Stimulated activated CD4-positive, alpha-beta T cell treated with anti-CD3 and anti-CD28 coated beads, Interleukin-4, amount 100 ng/mL, for 4 hours (primary cell): ENCODE results near the gene GDNF.
"Not testable (repeated sequence)": the region's sequence is repeated elsewhere in the genome, so short reads cannot be mapped to it uniquely, and the experiment has no call there.

Experiments used
- DNase-seq, 2 experiments: peaks; one replicate each; pipeline ENCODE4 v3.0.0-alpha.2; 2020

Gene GDNF

DNA sequence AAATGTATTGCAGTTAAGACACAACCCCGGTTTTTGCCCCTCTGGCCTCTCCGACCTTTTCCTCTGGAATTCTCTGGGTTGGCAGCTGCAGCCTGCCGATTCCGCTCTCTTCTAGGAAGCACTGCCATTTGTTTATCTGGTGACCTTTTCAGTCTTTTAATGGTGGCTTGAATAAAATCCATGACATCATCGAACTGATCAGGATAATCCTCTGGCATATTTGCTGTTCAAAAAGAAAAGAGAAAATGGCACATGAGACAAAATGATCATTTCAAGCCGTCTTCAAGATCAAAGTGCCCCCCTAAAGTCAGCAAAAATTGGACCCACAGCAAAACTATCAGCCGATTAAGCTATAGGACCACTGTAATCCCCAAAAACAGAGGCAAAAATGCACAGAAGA is 23.9 kb downstream of the GDNF start:
- no peak for DNase-seq

DNA sequence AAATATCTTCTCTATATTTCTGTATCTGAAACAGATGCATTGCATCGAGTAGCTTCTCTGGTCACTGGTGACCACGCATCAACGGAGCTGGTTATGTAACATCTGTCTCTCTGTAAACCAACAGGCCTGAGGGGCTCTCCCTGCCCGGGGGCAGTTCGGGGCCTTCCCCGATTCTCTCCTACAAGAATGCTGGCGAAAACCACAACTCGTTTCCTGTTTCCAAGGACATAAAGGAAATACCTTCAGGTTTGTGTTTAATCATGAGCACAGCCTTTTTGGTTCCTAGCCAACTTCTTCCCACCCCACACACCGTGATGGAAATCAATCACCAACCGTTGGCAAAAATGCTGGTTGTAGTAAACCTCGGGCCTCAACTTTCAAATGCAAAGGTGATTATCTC is 25.1 kb downstream of the GDNF start:
- no peak for DNase-seq

DNA sequence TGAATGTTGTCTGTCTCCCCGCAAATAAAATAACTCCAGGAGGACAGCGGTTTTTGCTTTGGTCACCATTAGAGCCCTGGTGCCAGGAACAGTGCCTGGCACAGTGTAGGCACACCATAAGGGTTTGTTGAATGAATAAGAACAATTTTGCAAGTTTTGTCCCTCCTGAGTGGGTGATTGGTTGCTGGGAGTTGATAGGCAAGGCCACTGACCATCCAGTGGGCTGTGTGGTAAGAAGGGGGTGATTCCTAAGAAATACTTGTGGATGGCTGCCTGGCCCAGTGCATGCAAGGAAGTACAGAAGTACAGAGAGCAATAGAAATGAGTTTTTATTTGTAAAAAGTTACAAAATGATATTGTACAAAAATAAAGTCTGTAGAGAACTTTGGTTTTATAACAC is 27.5 kb downstream of the GDNF start:
- no peak for DNase-seq

DNA sequence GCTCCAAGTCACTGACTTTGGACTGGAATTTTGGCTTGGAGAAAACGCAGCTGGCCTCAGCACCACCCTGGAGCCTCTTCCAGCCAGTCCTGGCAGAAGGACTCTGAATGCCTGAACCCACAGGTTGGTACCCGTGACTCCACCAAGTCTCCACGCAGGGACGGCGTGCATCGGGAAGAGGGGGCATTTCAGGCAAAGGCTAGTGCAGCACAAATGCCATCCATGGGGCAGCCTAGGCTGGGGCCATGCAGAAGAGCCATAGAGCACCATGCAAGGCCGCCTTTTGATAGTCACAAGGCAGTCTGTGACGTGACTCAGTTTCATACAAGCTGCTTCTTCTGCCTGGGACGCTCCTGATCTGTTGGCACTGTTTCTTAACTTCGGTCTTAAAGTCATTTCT is 28.0 kb downstream of the GDNF start:
- no peak for DNase-seq

DNA sequence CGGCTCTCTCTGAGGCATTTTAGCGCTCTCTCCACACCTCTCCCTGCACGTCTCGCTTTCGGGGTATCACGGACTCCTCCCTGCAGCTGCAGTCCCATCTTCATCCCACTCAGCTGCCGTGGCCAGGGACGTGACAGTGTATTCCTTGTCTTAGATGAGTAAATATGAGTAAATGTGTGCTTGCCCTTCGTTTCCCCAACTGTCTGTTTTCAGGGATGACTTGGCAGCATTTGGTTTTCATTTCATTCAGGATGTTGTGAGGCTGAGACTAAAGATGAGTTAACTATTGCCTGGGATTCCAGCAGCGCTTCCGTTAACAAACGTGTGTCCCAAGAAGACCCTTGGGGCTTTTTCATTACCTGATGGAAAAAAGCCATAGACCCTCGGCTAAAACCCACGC is 29.5 kb downstream of the GDNF start:
- DNase-seq: no peak

DNA sequence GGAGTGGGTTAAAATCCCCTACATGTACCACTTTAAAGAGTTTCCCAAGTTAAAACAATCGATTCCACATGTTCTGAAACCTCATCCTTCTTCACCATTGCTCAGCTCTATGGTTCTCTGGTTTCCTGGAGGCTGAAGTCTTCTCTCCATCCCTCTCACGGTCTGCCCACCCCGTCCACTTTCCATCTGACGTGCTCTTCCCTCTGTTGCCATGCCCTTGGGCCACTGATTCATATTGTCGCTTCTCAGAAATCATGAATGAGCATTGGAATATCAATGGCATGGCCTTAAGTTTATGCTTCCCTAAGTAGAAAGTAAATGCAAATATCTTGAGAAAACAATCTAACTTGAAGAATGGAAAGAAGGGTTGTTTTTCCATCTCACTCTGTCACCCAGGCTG is 30.9 kb downstream of the GDNF start:
- DNase-seq: no peak

DNA sequence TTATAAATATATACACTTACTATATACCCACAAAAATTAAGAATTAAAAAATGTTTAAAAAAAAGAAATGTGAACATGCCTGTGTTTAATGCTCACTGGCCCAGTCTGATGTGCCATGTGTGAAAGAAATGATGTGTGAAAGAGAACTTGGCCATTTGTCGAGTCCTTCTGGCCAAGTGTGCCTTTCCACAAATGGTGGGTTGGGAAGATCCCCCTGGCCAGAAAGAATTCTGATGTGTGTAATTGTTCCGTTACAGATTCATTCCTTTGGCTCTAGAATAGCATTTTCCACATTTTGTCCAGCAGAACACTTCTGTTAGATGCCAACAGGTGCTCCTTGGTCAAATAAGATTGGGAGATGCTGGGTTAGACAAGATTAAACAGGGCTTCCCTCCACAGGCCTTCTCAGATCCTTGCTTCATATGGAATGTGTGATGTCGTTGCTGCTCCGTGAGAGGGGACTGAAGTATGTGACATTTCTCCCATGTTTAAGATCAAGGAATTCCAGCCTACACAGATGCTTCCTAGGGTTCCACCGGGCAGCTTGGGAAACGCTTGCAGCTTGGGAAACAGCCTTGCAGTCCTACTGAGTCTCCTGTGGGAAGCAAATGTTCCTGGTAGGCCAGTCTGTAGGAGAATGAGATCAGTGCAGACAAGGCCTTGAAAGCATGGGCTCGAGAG is 32.1 kb downstream of the GDNF start:
- DNase-seq: no peak

DNA sequence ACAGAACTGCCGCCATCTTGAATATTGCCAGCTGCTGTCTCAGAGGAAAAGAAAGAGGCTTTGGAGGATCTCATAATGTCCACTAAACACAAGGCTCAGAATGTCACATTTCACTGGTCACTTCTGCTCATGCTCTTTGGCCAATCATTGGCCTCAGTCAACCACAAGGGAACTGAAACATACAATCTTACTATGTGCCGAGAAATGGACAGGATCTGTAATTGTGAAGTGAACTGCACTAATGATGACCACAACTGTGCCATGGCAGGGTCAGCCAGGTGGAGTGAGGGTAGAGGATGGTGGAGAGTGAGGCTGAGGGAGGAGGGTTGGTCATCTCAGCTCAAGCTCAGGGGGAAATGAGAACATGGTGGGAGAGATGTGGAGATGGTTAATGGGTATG is 32.8 kb downstream of the GDNF start:
- DNase-seq: no peak

DNA sequence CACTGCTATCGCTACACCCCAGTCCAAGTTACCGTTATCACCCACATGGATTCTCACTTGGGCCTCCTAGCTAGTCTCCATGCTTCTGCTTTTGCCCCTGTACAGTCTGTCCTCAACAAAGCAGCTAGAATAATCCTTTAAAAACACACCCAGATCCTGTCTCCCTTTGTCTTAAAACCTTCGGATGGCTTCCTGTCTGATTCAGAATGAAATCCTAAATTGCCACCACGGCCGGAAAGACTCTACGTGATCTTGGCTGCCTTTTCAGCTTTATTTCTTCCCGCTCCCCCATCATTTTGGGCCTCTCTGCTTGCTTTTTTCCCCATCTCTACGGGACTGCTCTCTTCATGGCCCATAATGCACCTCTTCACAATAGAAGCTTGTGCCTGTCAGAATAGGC is 33.4 kb downstream of the GDNF start:
- DNase-seq: no peak

DNA sequence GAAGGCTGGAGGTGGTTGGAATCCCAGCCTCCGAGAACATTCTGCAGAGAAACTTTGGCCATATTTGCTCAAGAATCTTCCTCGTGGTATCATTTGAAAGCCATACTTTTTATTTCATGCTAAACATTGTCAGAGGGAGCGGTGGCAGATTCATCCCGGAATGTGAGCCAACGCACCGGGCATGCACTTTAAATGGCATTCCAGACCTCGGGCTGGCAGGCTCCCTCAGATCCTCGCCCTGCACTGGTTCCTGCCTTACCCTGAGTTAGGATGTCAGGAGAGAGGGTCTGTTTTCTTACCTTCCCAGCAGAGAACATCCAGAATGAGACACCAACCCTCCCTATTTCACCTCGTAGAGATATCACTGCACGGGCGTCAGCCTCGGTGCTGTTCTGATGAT is 33.8 kb downstream of the GDNF start:
- DNase-seq: no peak

DNA sequence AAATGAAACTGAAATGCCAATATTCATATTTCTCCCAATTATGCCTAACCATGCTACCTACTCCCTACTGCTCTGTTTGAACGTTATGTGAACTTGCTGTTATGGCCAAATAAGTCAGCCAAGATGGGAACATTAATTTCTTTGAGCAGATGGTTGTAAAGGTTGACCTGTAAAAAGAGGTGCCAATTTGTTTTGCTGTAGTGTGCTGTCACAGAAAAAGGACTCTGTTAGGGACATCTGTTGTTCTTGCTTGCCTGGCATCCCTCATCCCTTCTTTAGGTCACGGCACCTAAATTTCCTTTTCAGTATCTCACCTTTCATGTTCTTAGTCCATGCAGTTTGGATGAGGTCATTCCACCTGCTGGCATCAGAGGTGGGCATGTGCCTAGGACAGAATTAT is 35.4 kb downstream of the GDNF start:
- DNase-seq: no peak

DNA sequence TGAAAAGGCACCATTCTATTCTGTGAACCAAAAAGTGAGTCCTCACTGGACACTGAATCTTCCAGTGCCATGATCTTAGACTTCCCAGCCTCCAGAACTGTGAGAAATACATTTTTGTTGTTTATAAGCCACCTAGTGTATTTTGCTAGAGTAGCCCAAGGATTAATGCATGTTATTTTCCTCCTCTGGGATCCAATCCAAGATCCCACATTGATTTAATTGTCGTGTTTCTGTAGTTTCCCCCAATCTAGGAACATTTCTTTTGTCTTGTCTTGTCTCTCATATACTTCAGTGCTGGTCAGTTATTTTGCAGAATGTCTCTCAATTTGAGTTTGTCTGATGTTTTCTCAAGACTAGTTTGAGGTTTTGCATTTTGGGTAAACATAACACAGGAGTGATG is 36.4 kb downstream of the GDNF start:
- no peak for DNase-seq

DNA sequence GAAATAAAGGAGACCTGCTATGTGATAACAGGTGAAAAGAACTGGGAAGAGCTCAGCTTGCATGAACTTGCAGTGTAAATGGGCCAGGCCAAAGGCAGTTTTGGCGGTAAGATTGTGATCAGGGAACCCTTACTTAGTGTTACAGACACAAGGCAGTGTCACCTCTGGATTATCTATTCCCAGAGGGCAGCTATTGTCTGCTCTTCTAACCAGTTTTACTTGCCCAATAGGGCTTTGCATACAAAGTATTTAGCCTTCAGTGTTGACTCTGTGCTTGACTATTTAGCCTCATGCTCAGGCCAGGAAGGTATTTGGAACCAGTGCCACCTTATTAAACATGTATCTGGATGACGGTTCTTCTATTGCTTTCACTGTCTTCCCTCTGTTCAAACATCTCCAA is 38.3 kb downstream of the GDNF start:
- no peak for DNase-seq

DNA sequence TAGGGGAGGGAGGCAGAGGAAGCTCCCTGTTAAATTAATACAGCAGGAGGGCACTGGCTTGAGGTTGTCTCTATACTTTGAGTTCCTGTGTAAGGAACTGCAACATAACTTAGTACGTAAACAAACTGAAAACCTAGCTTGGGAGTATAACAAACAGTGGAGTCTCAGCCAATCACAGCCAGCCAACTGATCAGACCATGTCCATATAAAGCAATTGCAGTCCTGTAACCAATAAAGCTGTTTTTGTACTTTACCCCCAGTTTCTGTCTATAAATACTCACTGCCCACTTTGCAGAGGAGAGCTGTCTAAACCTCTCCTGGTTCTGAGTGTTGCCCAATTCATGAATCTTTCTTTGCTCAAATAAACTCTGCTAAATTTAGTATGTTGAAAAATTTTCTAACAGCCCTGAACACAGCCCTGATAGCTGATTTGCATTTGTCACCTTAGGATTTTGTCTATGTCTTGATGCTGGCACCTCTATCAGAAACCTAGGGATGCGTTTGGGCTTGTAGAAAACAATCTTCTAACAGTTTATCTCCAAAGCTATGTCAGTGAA is 39.9 kb downstream of the GDNF start:
- DNase-seq: no peak

DNA sequence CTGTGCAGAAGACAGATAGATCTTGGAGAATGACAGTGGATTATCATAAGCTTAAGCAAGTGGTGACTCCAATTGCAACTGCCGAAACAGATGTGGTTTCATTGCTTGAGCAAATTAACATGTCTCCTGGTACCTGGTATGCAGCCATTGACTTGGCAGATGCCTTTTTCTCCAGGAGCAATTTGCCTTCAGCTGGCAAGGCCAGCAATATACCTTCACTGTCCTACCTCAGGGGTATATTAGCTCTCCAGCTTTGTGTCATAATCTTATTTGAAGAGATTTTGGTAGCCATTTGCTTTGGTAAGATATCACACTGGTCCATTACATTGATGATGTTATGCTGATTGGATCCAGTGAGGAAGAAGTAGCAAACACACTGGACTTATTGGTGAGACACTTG is 43.4 kb downstream of the GDNF start:
- not testable (repeated sequence) for DNase-seq

DNA sequence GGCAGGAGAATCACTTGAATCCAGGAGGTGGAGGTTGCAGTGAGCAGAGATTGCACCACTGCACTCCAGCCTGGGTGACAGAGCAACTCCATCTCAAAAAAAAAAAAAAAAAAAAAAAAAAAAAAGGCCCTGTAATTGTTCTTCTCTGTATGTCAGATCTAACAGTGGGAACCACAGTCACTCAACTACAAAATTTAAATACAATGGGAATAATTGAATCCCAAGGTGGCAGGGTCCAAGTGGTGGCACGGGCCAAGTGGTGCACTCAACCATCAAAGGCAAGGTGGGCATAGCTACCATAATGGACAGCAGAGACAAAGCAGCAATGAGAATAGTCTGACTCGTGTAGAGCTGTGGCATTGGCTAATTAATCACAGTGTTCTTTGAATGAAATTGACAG is 44.5 kb downstream of the GDNF start:
- not testable (repeated sequence) for DNase-seq

DNA sequence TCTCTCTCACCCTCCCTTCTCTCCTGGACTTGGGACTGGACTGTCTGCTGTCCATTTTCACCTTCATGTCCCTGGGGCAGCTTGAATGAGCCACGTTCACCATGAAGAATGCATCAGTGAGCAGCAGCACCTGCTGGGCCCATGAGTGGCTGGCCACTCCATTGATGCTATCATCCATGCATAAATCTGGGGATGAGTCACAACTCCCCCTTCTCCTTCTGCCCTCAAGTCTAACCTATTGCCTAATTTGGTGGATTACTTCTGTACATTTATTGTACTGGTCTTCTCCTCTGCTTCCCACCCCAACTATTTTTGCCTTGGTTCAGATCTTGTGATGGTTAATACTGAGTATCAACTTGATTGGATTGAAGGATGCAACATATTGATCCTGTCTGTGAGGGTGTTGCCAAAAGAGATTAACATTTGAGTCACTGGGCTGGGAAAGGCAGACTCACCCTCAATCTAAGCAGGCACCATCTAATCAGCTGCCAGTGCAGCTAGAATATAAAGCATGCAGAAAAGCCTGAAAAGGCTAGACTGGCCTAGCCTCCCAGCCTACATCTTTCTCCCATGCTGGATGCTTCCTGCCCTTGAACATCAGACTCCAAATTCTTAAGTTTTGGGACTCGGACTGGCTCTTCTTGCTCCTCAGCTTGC is 46.7 kb downstream of the GDNF start:
- DNase-seq: no peak

DNA sequence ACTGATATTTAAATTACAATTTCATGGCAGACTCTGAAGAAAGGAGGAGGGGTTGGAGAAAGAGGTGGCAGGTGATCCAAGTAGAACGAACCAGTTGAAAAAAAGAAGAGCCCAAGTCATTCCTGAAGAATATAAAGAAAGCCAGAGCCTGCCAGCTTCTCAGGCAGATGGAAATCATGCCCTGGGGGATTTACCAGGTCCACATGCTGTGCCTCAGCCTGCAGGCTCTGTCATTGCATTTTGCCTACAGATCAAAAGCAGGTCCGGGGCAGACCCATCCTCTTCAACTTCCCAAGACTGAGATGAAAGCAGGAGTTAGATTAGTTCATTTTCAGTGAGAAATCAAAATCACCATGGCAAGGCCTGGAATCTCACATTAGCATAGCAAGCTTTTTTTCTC is 48.5 kb downstream of the GDNF start:
- DNase-seq: no peak

DNA sequence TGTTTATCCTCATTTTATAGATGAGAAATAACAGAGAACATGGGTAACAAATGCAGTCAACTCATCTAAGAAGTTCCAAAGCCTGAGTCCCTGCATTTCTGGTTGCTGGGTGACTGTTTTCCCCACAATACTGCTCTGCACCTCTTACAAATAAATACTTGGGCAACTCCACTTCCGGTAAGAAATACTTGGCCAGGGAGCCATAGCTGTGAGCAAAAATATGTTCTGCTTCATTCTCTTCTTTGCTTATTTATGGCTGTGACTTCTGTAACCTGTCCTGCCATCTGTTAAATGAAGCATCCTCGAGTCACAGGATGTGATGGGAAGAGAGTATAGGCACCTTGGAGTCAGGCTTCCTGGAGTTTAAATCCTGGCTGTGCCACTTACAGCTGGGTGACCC is 49.9 kb downstream of the GDNF start:
- DNase-seq: no peak

DNA sequence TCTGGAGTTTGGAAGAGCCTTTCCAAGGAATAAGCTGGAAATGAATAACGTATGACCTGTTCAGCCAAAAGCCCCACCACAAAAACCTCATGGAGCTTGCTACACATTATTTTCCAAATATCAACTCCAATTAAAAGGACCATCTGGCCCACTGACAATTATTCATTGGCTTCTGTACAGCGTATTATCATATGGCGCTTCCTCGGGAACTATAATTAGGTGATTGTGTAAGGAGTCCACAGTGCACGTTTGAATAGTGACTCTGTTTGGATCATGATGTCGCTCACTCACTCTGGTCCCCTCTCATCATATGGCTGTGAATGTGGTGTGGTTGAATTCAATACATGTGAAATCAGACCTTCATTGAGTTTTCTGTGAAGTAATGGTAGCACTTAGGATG is 52.1 kb downstream of the GDNF start:
- DNase-seq: no peak

DNA sequence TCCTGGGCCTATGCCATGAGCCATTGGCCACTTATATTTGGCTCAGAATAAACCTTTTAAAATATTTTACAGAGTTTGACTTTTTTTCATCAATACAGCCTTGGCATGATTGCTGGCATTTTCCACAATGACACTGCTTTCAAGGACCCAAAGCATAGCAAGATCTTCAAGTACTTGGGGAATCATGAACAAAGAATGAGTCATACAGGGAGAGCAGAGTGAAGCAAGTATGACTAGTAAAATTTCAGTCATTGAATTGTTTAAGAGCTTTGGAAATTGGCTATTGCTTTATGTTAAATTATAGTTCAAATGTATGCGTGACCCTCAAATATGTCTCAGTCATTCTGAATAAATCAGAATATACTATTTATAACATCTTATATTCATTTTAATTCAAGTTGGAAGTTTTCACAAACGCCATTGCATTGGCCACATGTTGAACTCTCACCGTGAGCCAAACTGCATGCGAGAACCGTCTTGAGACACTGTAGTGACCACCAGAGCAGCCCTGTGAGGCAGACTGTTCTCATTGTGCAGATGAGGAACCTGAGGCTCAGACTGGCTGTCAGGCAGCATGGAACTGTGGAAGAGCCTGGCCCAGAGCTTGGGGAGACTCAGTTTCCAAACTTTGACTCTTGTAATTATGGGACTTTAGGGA is 52.9 kb downstream of the GDNF start:
- DNase-seq: no peak

DNA sequence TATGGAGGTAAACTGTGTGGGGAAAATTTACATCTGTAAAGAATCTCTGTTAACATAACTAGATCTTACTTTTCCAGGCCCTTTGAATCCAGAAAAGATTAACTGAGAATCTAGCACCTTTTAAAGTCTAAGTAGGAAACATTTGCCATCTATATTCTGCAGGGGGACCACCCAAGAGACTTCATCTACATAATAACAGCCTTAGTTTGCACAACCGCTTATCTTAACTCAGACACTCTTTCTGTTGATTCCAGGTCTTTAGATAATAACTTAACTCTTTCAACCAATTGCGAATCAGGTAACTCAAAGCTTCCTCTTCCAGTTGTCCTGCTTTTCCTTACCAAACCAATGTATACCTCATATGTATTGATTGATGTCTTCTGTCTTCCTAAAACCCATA is 53.4 kb downstream of the GDNF start:
- no peak for DNase-seq

DNA sequence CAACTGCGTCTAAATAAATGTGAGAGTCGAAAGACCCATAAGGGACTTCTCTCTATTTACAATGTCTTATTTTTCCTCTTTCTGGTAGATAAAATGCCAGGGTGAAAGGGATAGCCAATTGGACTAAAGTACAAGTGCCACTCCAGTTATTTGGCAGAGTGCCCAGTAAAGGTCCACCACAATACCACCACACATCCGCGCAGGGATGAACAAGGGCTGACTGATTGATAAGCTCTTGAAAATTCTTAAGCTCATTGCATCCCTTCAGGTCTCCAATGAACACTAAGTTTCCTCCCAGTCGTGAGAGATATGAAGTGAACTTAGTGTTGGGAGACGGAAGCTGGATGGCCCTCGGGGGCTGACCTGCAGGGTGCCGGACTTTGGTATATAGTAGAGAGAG is 58.4 kb downstream of the GDNF start:
- DNase-seq: not testable (repeated sequence)

DNA sequence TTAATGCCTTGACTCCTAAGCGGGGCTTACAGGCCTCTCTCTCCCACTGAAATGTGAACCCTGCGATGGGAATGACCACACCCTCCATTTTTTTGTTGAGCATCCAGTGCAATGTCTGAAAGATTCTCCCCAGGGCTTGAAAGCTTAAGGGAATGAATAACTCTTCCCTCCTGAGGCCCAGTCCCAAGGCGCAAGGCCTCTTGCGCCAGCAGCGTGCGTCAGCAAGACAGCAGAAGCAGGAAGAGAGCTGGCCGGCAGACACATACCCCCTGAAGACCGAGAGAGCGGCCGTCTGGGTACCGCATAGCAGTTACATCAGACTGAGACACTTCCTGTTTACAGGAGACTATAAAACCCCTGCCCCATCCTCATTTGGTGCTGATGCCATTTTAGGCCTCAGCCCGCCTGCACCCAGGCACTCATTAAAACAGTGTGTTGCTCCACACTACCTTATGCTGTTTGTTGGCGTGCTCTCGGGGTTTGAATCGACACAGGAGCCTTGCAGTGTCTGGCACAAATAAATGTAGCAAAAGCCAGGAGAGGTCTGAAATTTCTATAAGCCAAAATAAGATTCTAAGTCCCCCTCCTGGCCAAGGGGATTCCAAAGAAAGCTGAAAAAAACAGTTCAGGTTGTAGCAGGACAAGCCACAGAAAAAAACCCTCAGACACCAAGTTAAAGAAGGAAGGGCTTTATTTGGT is 62.3 kb downstream of the GDNF start:
- DNase-seq: no peak
